GM18517 (cell line): ENCODE measurements around the gene RRAD.
"Not testable (repeated sequence)": the region's sequence is repeated elsewhere in the genome, so short reads cannot be mapped to it uniquely, and the experiment has no call there.

ENCODE experiments used
- ATAC-seq: cut with Tn5 transposase; IDR thresholded peaks from one replicate; pipeline ENCODE4 v1.9.1; 2021; ENCODE audit warnings: mild to moderate bottlenecking, moderate library complexity; ENCODE audit not compliant: unreplicated experiment

The RRAD gene

DNA sequence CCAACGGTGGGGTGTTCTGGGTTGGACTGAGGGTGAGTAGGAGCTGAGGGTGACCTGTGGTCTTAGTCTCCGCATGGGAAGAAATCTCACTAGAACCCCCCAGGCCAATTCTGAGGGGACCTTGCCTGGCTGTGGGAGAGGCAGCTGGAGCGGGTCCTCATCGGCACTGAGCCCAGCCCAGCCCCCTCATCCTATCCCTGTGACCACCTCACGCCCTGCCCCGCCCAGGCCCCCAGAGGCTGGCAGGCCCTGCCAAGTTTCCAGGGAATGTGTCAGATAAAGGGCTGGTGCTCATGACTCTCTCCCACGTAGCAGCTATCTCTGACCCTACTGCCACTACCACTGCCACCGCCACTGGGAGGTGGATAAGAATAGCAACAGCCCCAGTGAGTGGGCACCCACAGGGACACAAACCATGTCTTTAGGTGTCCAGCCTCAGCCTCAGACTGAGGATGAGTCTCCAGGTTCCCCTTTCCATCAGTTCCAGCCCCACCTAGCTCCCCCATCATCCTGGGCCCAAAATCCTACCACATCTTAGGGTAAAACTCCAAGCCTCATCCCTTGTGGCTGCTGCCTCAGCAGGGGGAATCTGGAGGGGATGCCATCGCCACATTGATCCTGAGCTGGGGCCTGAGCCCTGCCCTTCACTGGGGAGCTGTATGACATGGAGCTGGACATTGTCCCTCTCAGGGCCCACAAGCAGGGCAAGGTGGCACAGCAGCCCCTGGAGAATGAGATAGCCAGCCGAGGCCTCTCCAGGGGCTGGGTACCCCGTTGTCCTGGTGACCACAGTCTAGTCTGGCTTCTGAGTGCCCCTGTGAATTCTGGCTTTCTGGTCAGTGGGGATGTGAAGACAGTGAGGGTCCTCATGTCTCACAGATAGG lies 21.5 kb downstream of the RRAD start:
- ATAC-seq = no peak

- ATAC-seq = no peak
Measured at GRCh38 chr16:66902648-66903543, 22.4 kb downstream of the RRAD start.

DNA sequence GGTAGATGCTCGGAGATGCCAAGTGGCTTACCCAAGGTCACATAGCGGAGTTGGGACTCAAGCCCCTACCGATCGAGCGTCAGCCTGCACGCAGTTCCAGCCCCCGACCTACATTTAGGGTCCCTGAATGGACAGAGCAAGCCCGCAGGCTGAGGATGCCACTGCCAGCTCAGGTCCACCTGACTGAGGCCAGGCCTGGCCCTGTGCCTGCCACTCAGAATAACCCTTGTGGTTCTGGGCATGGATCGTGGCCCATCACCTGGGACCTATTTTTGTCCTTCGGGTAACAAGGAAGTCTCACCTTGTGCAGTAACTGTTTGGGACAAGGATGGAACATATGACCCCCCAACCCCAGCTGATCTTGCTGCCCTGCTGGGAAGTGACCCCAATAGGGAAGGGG lies 23.7 kb downstream of the RRAD start:
- no peak for ATAC-seq

GRCh38 chr16:66900721-66901441 lies 24.5 kb downstream of the RRAD start:
- no peak for ATAC-seq

- ATAC-seq = no peak
Measured at GRCh38 chr16:66899945-66900710, 25.2 kb downstream of the RRAD start.

DNA sequence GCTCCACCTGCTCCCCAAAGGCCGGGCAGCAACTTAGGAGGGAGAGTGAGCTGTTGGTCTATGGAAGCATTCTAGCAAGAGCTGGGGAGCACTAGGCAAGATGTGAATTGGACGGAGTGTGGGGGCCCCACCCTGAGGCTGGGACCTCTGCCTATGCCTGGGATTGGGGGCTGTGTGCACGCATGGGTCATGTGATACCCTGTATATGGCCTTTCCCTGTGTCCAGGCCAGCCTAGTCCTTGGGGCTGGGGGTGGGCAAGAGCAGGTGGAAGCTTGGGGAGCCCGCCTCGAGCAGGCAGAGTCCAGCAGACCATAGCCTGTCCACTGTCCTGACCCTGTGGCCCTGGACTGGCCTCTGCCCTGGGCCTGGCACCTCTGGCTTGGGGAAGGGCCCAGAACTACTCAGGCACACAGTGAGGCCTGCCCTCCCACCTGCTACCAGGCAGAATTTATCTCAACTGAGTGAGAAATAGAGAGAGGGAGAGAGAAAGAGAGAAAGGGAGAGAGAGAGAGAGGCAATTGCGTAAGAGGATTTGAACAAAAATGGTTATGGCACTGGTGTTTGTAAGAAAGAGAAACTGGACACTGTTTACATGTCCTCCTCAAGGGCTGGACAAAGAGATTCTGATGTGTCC lies 25.9 kb downstream of the RRAD start:
- ATAC-seq = no peak

GRCh38 chr16:66898933-66899309 lies 26.4 kb downstream of the RRAD start:
- no peak for ATAC-seq

- ATAC-seq = no peak
Measured at GRCh38 chr16:66898207-66898606, 27.1 kb downstream of the RRAD start.

GRCh38 chr16:66896682-66897081 lies 28.7 kb downstream of the RRAD start:
- ATAC-seq = not testable (repeated sequence)

- no peak for ATAC-seq
Measured at GRCh38 chr16:66895999-66896398, 29.3 kb downstream of the RRAD start.

- ATAC-seq = no peak
Measured at GRCh38 chr16:66895689-66895979, 29.7 kb downstream of the RRAD start.

GRCh38 chr16:66894948-66895688 lies 30.2 kb downstream of the RRAD start:
- no peak for ATAC-seq

- no peak for ATAC-seq
Measured at GRCh38 chr16:66894055-66894454, 31.3 kb downstream of the RRAD start.

- ATAC-seq = no peak
Measured at GRCh38 chr16:66891797-66892196, 33.5 kb downstream of the RRAD start.

- ATAC-seq = no peak
Measured at GRCh38 chr16:66891360-66891759, 34.0 kb downstream of the RRAD start.

DNA sequence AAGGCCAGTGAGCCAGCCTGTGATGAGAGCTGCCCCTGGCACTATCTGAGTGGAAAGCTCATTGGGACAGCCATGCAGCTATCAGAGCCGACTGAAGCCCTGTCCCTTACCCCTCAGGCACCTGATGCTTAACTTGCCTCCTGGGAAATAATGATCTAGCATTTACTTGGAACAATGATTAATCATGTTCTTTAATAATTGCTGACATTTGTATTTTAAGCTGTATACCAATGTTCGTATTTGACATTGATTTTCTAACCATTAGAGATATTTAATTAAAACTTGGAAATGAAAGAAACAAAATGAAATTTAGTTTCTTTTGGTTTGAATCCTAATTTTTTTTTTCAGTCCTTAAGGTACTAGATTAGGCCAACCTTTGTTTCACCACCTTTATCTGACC lies 34.5 kb downstream of the RRAD start:
- no peak for ATAC-seq

DNA sequence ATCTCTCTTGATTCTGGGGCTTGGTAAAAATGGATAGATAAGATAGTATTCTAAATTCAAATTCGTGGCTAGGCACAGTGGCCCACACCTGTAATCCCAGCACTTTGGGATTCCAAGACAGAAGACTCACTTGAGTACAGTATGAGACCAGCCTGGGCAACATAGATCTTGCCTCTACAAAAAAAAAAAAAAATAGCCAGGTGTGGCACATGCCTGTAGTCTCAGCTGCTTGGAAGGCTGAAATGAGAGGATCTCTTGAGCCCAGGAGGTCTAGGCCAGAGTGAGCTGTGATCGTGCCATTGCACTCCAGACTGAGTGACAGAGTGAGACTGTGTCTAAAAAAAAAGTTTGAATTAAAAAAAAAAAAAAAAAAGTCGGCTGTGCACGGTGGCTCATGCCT lies 35.7 kb downstream of the RRAD start:
- ATAC-seq = no peak

DNA sequence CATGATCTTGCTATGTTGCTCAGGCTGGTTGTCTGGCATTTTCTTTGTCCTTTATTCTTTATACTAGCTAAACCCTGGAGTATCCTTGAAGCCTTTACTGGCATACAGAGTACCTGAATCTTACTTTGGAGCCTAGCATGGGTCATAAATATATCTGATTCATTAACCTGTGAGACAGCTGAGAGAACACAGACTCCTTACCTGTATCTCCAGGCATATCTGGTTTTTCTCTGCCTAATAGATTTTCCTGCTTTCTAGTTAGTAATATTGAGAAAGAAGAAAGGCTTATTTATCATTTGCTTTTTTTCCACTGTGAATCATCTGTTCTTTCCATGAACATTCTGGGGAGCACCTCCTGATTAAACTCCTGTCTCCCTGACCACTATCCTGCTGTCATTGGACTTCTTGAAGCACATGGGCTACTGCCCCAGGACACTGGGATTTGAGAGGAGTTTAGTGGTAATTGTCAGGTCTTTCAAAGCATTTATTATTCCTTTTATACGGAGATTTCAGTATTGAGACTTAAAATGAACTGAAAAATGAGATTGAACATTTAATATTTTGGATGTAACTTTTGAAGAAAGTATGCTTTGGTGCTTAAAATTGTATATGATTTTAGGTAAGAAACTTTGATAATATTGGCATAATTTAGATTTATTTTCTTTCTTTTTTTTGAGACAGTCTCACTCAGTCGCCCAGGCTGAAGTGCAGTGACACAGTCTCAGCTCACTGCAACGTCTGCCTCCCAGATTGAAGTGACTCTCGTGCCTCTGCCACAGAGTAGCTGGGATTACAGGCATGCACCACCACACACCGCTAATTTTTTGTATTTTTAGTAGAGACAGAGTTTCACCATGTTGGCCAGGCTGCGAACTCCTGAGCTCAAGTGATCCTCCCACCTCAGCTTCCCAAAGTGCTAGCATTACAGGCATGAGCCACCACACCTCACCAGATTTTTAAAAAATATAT lies 36.4 kb downstream of the RRAD start:
- no peak for ATAC-seq
